Chondrocyte (in vitro differentiated cells): ENCODE data around the gene FXYD6. TPM values are rescaled to one million over a fixed set of nuclear protein-coding genes. Genes with fewer than 3 reads are reported as not detected.
A peak's percentile ranks its signal among the peaks of the same experiment; 100 is the strongest.

Source experiments
- DNase-seq: peaks from one replicate; pipeline ENCODE4 v3.0.0; 2021; ENCODE audit warnings: mixed read lengths, low spot score
- H3K27ac Mint-ChIP-seq: one replicate; pipeline ENCODE4 v1.8.0; 2021; ENCODE audit warnings: mild to moderate bottlenecking, moderate library complexity, mixed read lengths; ENCODE audit not compliant: unreplicated experiment
- H3K27me3 Mint-ChIP-seq: 2 replicates; pipeline ENCODE4 v1.8.0; 2021; ENCODE audit warnings: low read depth, mixed read lengths
- H3K36me3 Mint-ChIP-seq: 2 replicates; pipeline ENCODE4 v1.8.0; 2021; ENCODE audit warnings: low read depth, mixed read lengths
- H3K4me1 Mint-ChIP-seq: 2 replicates; pipeline ENCODE4 v1.8.0; 2021; ENCODE audit warnings: low read depth, mild to moderate bottlenecking, mixed read lengths
- H3K4me3 Mint-ChIP-seq: one replicate; pipeline ENCODE4 v1.8.0; 2021; ENCODE audit warnings: mild to moderate bottlenecking, moderate library complexity, mixed read lengths; ENCODE audit not compliant: unreplicated experiment
- H3K9me3 Mint-ChIP-seq: 2 replicates; pipeline ENCODE4 v1.8.0; 2021; ENCODE audit warnings: low read depth, mixed read lengths
- CTCF ChIP-seq: fragments of 200-600 bp; sonication (generic); IDR thresholded peaks from 2 replicates; pipeline ENCODE4 v1.5.0; 2021; ENCODE audit warnings: antibody characterized with exemption, mild to moderate bottlenecking, moderate library complexity
- total RNA-seq: library from RNA; stranded (reverse); gene quantifications from 3 replicates; pipeline ENCODE4 v1.2.1, GENCODE V29; 2021

FXYD6 gene
- total RNA-seq, 1 donor from 2014 or later = 2.8 TPM

- no peaks in the 10 kb centered on the region for H3K9me3 Mint-ChIP-seq
- no peaks in the 10 kb centered on the region for H3K36me3 Mint-ChIP-seq
- no peak overlapping the region for H3K27ac Mint-ChIP-seq
- H3K4me3 Mint-ChIP-seq = peak overlapping the region; percentile 35
- no peak for DNase-seq
- H3K4me1 Mint-ChIP-seq = peaks cover 18% of the 10 kb centered on the region
- no peak for TF ChIP-seq CTCF
- peaks cover 46% of the 10 kb centered on the region for H3K27me3 Mint-ChIP-seq
These were observed 1.5 kb downstream of the FXYD6 start for GRCh38 chr11:117874910-117875381.

- no peak overlapping the region for H3K4me3 Mint-ChIP-seq
- peaks cover 43% of the 10 kb centered on the region for H3K27me3 Mint-ChIP-seq
- no peak overlapping the region for H3K27ac Mint-ChIP-seq
- H3K9me3 Mint-ChIP-seq = no peaks in the 10 kb centered on the region
- no peak for DNase-seq
- H3K4me1 Mint-ChIP-seq = peaks cover 18% of the 10 kb centered on the region
- no peaks in the 10 kb centered on the region for H3K36me3 Mint-ChIP-seq
- no peak for TF ChIP-seq CTCF
These were observed 2.1 kb downstream of the FXYD6 start for GRCh38 chr11:117874253-117874909.

- H3K27me3 Mint-ChIP-seq = peaks cover 39% of the 10 kb centered on the region
- H3K27ac Mint-ChIP-seq = no peak overlapping the region
- no peak for TF ChIP-seq CTCF
- no peak for DNase-seq
- no peak overlapping the region for H3K4me3 Mint-ChIP-seq
- H3K4me1 Mint-ChIP-seq = peaks cover 18% of the 10 kb centered on the region
- no peaks in the 10 kb centered on the region for H3K36me3 Mint-ChIP-seq
- no peaks in the 10 kb centered on the region for H3K9me3 Mint-ChIP-seq
These were observed 2.7 kb downstream of the FXYD6 start for GRCh38 chr11:117873828-117874125.

GRCh38 chr11:117872975-117873827 lies 3.3 kb downstream of the FXYD6 start:
- Mint-ChIP-seq H3K27ac (no peak overlapping the region), H3K4me1 (peaks cover 18% of the 10 kb centered on the region), H3K9me3 (no peaks in the 10 kb centered on the region), H3K4me3 (no peak overlapping the region), H3K36me3 (no peaks in the 10 kb centered on the region), H3K27me3 (peaks cover 35% of the 10 kb centered on the region)
- TF ChIP-seq CTCF = no peak
- DNase-seq = no peak

- no peaks in the 10 kb centered on the region for H3K9me3 Mint-ChIP-seq
- TF ChIP-seq CTCF = no peak
- H3K4me1 Mint-ChIP-seq = peaks cover 18% of the 10 kb centered on the region
- H3K4me3 Mint-ChIP-seq = no peak overlapping the region
- peaks cover 35% of the 10 kb centered on the region for H3K27me3 Mint-ChIP-seq
- H3K36me3 Mint-ChIP-seq = no peaks in the 10 kb centered on the region
- no peak for DNase-seq
- H3K27ac Mint-ChIP-seq = no peak overlapping the region
These were observed 4.0 kb downstream of the FXYD6 start for GRCh38 chr11:117872420-117872961.
